Liver (tissue), 9 donors: ENCODE results near the gene PAX8. TPM values are rescaled to one million over a fixed set of nuclear protein-coding genes. Genes with fewer than 3 reads are reported as not detected.

Source experiments
- DNase-seq: peaks from one replicate; pipeline ENCODE4 v3.0.0-alpha.2; 2017; ENCODE audit warnings: low spot score
- H3K27ac ChIP-seq, 2 donors: one replicate each; pipeline ENCODE4 v1.7.0; 2013; ENCODE audit warnings: inconsistent platforms in 2 of 2, low read length in 2 of 2, control low read depth in 1 of 2, low read depth in 1 of 2, mild to moderate bottlenecking in 1 of 2
- H3K27me3 ChIP-seq, 4 donors: one replicate each; pipeline versions ENCODE4 v1.6.1 to v1.7.0; 2013; ENCODE audit warnings: low read length in 3 of 4, inconsistent platforms in 1 of 4, mild to moderate bottlenecking in 1 of 4, moderate library complexity in 1 of 4; ENCODE audit not compliant: control insufficient read depth in 4 of 4, insufficient read depth in 4 of 4
- H3K36me3 ChIP-seq, 4 donors: one replicate each; pipeline versions ENCODE4 v1.6.1 to v1.7.0; 2013; ENCODE audit warnings: low read length in 3 of 4, mild to moderate bottlenecking in 3 of 4, low read depth in 1 of 4, moderate library complexity in 1 of 4; ENCODE audit not compliant: control insufficient read depth in 4 of 4, insufficient read depth in 3 of 4
- H3K4me1 ChIP-seq, 4 donors: one replicate each; pipeline versions ENCODE4 v1.6.1 to v1.7.0; 2013; ENCODE audit warnings: low read length in 3 of 4, mild to moderate bottlenecking in 3 of 4, moderate library complexity in 1 of 4; ENCODE audit not compliant: control insufficient read depth in 4 of 4, insufficient read depth in 4 of 4
- H3K4me3 ChIP-seq, 3 donors: one replicate each; pipeline versions ENCODE4 v1.6.1 to v1.7.0; 2013; ENCODE audit warnings: low read length in 3 of 3, control low read depth in 1 of 3, low read depth in 1 of 3, mild to moderate bottlenecking in 1 of 3
- H3K9ac ChIP-seq, 2 donors: one replicate each; pipeline ENCODE4 v1.7.0; 2013; ENCODE audit warnings: low read length in 2 of 2, mild to moderate bottlenecking in 2 of 2, moderate library complexity in 2 of 2, control low read depth in 1 of 2, low read depth in 1 of 2
- H3K9me3 ChIP-seq, 4 donors: one replicate each; pipeline versions ENCODE4 v1.6.1 to v1.7.0; 2013; ENCODE audit warnings: low read length in 3 of 4; ENCODE audit not compliant: control insufficient read depth in 4 of 4
- EGR1 ChIP-seq, 2 donors: IDR thresholded peaks; 2 replicates each; pipeline ENCODE4 v1.6.1; 2016 to 2018; ENCODE audit warnings: antibody characterized with exemption in 2 of 2, low read depth in 2 of 2
- FOXA1 ChIP-seq: IDR thresholded peaks from 2 replicates; pipeline ENCODE4 v1.6.1; 2016; ENCODE audit warnings: antibody characterized with exemption
- FOXA2 ChIP-seq: IDR thresholded peaks from 2 replicates; pipeline ENCODE4 v1.6.1; 2016; ENCODE audit warnings: antibody characterized with exemption
- HNF4A ChIP-seq, 2 donors: conservative IDR thresholded peaks; 2 replicates each; pipeline ENCODE4 v1.6.1; 2016; ENCODE audit warnings: antibody characterized with exemption in 2 of 2, mild to moderate bottlenecking in 2 of 2
- JUND ChIP-seq, 2 donors: IDR thresholded peaks; 2 replicates each; pipeline ENCODE4 v1.6.1; 2016; ENCODE audit warnings: antibody characterized with exemption in 2 of 2
- MAX ChIP-seq: IDR thresholded peaks from 2 replicates; pipeline ENCODE4 v1.6.1; 2016; ENCODE audit warnings: antibody characterized with exemption
- NR2F2 ChIP-seq: IDR thresholded peaks from 2 replicates; pipeline ENCODE4 v1.6.1; 2016; ENCODE audit warnings: antibody characterized with exemption
- RAD21 ChIP-seq, 2 donors: IDR thresholded peaks; 2 replicates each; pipeline ENCODE4 v1.6.1; 2016; ENCODE audit warnings: antibody characterized with exemption in 2 of 2, mild to moderate bottlenecking in 2 of 2
- RXRA ChIP-seq, 2 donors: IDR thresholded peaks; 2 replicates each; pipeline ENCODE4 v1.6.1; 2017 to 2018; ENCODE audit warnings: antibody characterized with exemption in 2 of 2, mild to moderate bottlenecking in 1 of 2
- SP1 ChIP-seq: IDR thresholded peaks from 2 replicates; pipeline ENCODE4 v1.6.1; 2018; ENCODE audit warnings: antibody characterized with exemption, mild to moderate bottlenecking
- TAF1 ChIP-seq: conservative IDR thresholded peaks from 2 replicates; pipeline ENCODE4 v1.6.1; 2016; ENCODE audit warnings: antibody characterized with exemption, mild to moderate bottlenecking
- YY1 ChIP-seq: IDR thresholded peaks from 2 replicates; pipeline ENCODE4 v1.6.1; 2016; ENCODE audit warnings: antibody characterized with exemption, mild to moderate bottlenecking
- WGBS: extraction: QIAGEN DNeasy Blood & Tissue Kit; methylation state at CpG from one replicate; pipeline ENCODE4 v1.1.7; 2013; 5-methylcytosine and 5-hydroxymethylcytosine counted together
- polyA plus RNA-seq, 2 donors: library from polyadenylated mRNA; stranded (reverse) in 1 of 2; unstranded in 1 of 2; fragments of 200-250 nt in 1 of 2; fragments of >200 nt in 1 of 2; fragmentation: Nextera tagmentation in 1 of 2; extraction: Ambion mirVana in 1 of 2; gene quantifications; one replicate each; pipeline versions ENCODE4 v1.2.1 to v1.2.3, GENCODE V29; 2013 to 2015
- total RNA-seq, 2 donors: library from RNA; depleted of rRNA; stranded (reverse); fragments of >200 nt; gene quantifications; one replicate each; pipeline ENCODE4 v1.2.3, GENCODE V29; 2014
- TF ChIP-seq, protein P1 (sequence below): IDR thresholded peaks from 2 replicates; pipeline ENCODE4 v1.6.1; 2016; ENCODE audit warnings: antibody characterized with exemption, mild to moderate bottlenecking
- TF ChIP-seq, protein P2 (sequence below): fragments of 150-350 bp; IDR thresholded peaks from 2 replicates; pipeline ENCODE4 v1.5.1; 2017; ENCODE audit warnings: improper control_type of control experiment, low read depth, low read length; ENCODE audit not compliant: missing input control
- TF ChIP-seq, protein P3 (sequence below): IDR thresholded peaks from 2 replicates; pipeline ENCODE4 v1.6.1; 2016; ENCODE audit warnings: antibody characterized with exemption
- TF ChIP-seq, protein P4 (sequence below): IDR thresholded peaks from 2 replicates; pipeline ENCODE4 v1.6.1; 2016; ENCODE audit warnings: antibody characterized with exemption
- donor health status: healthy.
- donor health status: healthy.
- donor health status: healthy.
- donor health status: healthy.
- donor health status: healthy.

PAX8 gene
- total and polyA plus RNA-seq, 4 donors = 0.09 to 0.85 (median 0.33) TPM

- Histone ChIP-seq H3K27ac (no peak overlapping the region), H3K4me1 (peaks cover 8 to 27% (median 14%) of the 10 kb centered on the region in 4 donors), H3K9me3 (no peaks in the 10 kb centered on the region), H3K36me3 (peaks cover 2 to 18% (median 12%) of the 10 kb centered on the region in 4 donors), H3K27me3 (no peaks in the 10 kb centered on the region), H3K9ac (no peak overlapping the region), H3K4me3 (no peak overlapping the region)
- 86% methylated on average over 13 of the region's 13 CpGs for WGBS
- TF ChIP-seq, protein P1, sequence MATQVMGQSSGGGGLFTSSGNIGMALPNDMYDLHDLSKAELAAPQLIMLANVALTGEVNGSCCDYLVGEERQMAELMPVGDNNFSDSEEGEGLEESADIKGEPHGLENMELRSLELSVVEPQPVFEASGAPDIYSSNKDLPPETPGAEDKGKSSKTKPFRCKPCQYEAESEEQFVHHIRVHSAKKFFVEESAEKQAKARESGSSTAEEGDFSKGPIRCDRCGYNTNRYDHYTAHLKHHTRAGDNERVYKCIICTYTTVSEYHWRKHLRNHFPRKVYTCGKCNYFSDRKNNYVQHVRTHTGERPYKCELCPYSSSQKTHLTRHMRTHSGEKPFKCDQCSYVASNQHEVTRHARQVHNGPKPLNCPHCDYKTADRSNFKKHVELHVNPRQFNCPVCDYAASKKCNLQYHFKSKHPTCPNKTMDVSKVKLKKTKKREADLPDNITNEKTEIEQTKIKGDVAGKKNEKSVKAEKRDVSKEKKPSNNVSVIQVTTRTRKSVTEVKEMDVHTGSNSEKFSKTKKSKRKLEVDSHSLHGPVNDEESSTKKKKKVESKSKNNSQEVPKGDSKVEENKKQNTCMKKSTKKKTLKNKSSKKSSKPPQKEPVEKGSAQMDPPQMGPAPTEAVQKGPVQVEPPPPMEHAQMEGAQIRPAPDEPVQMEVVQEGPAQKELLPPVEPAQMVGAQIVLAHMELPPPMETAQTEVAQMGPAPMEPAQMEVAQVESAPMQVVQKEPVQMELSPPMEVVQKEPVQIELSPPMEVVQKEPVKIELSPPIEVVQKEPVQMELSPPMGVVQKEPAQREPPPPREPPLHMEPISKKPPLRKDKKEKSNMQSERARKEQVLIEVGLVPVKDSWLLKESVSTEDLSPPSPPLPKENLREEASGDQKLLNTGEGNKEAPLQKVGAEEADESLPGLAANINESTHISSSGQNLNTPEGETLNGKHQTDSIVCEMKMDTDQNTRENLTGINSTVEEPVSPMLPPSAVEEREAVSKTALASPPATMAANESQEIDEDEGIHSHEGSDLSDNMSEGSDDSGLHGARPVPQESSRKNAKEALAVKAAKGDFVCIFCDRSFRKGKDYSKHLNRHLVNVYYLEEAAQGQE = no peak
- TF ChIP-seq MAX = no peak
- TF ChIP-seq JUND (IDR thresholded peaks at IDR 0.05) = no peak
- TF ChIP-seq, protein P2, sequence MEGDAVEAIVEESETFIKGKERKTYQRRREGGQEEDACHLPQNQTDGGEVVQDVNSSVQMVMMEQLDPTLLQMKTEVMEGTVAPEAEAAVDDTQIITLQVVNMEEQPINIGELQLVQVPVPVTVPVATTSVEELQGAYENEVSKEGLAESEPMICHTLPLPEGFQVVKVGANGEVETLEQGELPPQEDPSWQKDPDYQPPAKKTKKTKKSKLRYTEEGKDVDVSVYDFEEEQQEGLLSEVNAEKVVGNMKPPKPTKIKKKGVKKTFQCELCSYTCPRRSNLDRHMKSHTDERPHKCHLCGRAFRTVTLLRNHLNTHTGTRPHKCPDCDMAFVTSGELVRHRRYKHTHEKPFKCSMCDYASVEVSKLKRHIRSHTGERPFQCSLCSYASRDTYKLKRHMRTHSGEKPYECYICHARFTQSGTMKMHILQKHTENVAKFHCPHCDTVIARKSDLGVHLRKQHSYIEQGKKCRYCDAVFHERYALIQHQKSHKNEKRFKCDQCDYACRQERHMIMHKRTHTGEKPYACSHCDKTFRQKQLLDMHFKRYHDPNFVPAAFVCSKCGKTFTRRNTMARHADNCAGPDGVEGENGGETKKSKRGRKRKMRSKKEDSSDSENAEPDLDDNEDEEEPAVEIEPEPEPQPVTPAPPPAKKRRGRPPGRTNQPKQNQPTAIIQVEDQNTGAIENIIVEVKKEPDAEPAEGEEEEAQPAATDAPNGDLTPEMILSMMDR = no peak
- no peak for TF ChIP-seq HNF4A (conservative IDR thresholded peaks at IDR 0.05)
- no peak for TF ChIP-seq RXRA (IDR thresholded peaks at IDR 0.05)
- no peak for TF ChIP-seq SP1
- no peak for TF ChIP-seq TAF1
- no peak for TF ChIP-seq RAD21 (IDR thresholded peaks at IDR 0.05)
- TF ChIP-seq EGR1 (IDR thresholded peaks at IDR 0.05; ENCODE audit: low read depth in 2 of 2) = no peak
- TF ChIP-seq, protein P3, sequence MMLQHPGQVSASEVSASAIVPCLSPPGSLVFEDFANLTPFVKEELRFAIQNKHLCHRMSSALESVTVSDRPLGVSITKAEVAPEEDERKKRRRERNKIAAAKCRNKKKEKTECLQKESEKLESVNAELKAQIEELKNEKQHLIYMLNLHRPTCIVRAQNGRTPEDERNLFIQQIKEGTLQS = no peak
- no peak for TF ChIP-seq YY1
- TF ChIP-seq, protein P4, sequence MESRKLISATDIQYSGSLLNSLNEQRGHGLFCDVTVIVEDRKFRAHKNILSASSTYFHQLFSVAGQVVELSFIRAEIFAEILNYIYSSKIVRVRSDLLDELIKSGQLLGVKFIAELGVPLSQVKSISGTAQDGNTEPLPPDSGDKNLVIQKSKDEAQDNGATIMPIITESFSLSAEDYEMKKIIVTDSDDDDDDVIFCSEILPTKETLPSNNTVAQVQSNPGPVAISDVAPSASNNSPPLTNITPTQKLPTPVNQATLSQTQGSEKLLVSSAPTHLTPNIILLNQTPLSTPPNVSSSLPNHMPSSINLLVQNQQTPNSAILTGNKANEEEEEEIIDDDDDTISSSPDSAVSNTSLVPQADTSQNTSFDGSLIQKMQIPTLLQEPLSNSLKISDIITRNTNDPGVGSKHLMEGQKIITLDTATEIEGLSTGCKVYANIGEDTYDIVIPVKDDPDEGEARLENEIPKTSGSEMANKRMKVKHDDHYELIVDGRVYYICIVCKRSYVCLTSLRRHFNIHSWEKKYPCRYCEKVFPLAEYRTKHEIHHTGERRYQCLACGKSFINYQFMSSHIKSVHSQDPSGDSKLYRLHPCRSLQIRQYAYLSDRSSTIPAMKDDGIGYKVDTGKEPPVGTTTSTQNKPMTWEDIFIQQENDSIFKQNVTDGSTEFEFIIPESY = no peak
- TF ChIP-seq FOXA2 = no peak
- TF ChIP-seq NR2F2 = no peak
- no peak for TF ChIP-seq FOXA1
- no peak for DNase-seq
Observed at GRCh38 chr2:113202305-113203216, 76.2 kb downstream of the PAX8 start.
